ENCODE results near the gene CLEC17A. TPM values are rescaled to one million over a fixed set of nuclear protein-coding genes. Genes with fewer than 3 reads are reported as not detected.
A peak's percentile ranks its signal among the peaks of the same experiment; 100 is the strongest.

CLEC17A gene
- not detected in 2 replicates for total RNA-seq (2016; rRNA removed; fragmentation: Illumina TruSeq; extraction: Trizol)
- not detected in 2 replicates for total RNA-seq (2016; cell fraction: cytosol; rRNA removed; fragmentation: Illumina TruSeq; extraction: Trizol; ENCODE audit: low read depth)
- not detected in 2 replicates for total RNA-seq (2016; cell fraction: insoluble cytoplasmic fraction; rRNA removed; fragmentation: Illumina TruSeq; extraction: Trizol)
- not detected in 2 replicates for total RNA-seq (2016; cell fraction: membrane; rRNA removed; fragmentation: Illumina TruSeq; extraction: Trizol)
- total RNA-seq (2016; cell fraction: nucleus; rRNA removed; fragmentation: Illumina TruSeq; extraction: Trizol): not detected in 2 replicates
- not detected in 2 replicates for polyA plus RNA-seq (2011; rRNA removed)
- polyA plus RNA-seq (2011; cell fraction: cytosol; rRNA removed): not detected in 2 replicates
- not detected in 2 replicates for polyA plus RNA-seq (2011; cell fraction: nucleus; rRNA removed)
- polyA plus RNA-seq (2012): not detected in 2 replicates
- not detected in 2 replicates for polyA plus RNA-seq (2016; cell fraction: cytosol; fragmentation: Illumina TruSeq; extraction: Trizol; ENCODE audit: low read depth)
- not detected in 2 replicates for polyA plus RNA-seq (2016; cell fraction: insoluble cytoplasmic fraction; fragmentation: Illumina TruSeq; extraction: Trizol; ENCODE audit: low read depth)
- not detected in 2 replicates for polyA plus RNA-seq (2016; cell fraction: membrane; fragmentation: Illumina TruSeq; extraction: Trizol; ENCODE audit: low read depth)
- polyA plus RNA-seq (2016; cell fraction: nucleus; fragmentation: Illumina TruSeq; extraction: Trizol; ENCODE audit: insufficient read depth, low read depth): not detected in 2 replicates
- polyA minus RNA-seq (2011; rRNA and poly(A)+ RNA removed; ENCODE audit: low replicate concordance): 0.33 TPM in 1 of 2 replicates, not detected in the other
- polyA minus RNA-seq (2011; cell fraction: cytosol; rRNA and poly(A)+ RNA removed): not detected in 2 replicates
- polyA minus RNA-seq (2011; cell fraction: nucleus; rRNA and poly(A)+ RNA removed): not detected in 2 replicates
- percentile 13 among the genes with signal in this experiment for Bru-seq, nascent RNA
- BruChase-seq, experiment 1, labeled RNA remaining after a 6-hour chase: percentile 12 among the genes with signal in this experiment
- percentile 13 among the genes with signal in this experiment for BruChase-seq, experiment 2, labeled RNA remaining after a 2-hour chase
- long read RNA-seq, experiment 1: 0 reads
- long read RNA-seq, experiment 2: 0 reads

DNA sequence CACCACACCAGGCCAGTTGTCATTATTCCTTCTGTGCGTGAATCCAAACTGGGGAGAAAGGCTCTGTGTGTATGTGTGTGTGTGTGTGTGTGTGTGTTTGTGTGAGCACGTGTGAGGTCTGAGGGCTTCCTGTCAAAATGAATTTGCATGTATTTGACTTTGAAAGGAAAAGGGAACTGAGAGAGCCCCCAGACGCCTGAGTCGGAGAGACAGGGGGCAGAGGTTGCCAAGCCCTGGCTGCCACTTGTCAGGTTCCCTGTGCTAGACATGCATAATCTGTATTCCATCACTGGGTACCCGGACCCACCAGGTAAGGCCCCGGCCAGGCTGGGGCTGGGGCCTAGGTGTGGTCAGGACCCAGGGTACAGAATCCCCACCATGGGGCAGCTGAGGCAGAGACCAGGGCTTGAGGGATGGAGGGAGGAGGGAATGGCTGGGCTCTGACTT lies at the start of gene CLEC17A:
CLEC17A (plus strand) TSS at position 191 of the 447 bp plus-strand sequence; CDS start at position 268, 77 bp downstream.
- Histone ChIP-seq H3K4me2 (ENCODE audit: low read depth, low read length) (no peak within 1 kb of the TSS), H3K4me1 (ENCODE audit: insufficient read depth, low read length) (no peaks in the 10 kb centered on the region), H3K9ac (ENCODE audit: insufficient read depth, low read depth, low read length) (no peak within 1 kb of the TSS), H3K36me3 (replicated peaks in 1 of 2; ENCODE audit: control insufficient read depth in 1 of 2, insufficient read depth in 2 of 2, low read length in 2 of 2) (no peaks in the 10 kb centered on the region), H3K79me2 (ENCODE audit: insufficient read depth, low read length) (no peaks in the 10 kb centered on the region), H3K9me3 (ENCODE audit: low read length) (no peaks in the 10 kb centered on the region), H3K4me3 (replicated peaks in 1 of 3; ENCODE audit: insufficient read depth in 1 of 3, low read depth in 2 of 3, low read length in 3 of 3) (no peak within 1 kb of the TSS), H3K27ac (ENCODE audit: extremely low read length, insufficient read depth, low read length) (no peak within 1 kb of the TSS), H3K27me3 (ENCODE audit: control insufficient read depth in 1 of 2, insufficient read depth in 2 of 2, low read length in 2 of 2) (no peaks in the 10 kb centered on the region), H2AFZ (ENCODE audit: low read length) (no peak within 1 kb of the TSS), H4K20me1 (ENCODE audit: insufficient read depth, low read length) (no peaks in the 10 kb centered on the region)
- intact Hi-C loops (cut with micrococcal nuclease; ENCODE audit: unreplicated experiment) (no loop called here), in situ Hi-C loops (cut with HindIII; ENCODE audit: extremely low pct_ligation_motif_present, low pct_unique_long_range_greater_than_20kb) (no loop called here)
- DNase-seq (ENCODE audit: low spot score) (no peak), FAIRE-seq (no peak), ATAC-seq (no peak)
- TF ChIP-seq ZNF234 (CRISPR knock-in tag; conservative IDR thresholded peaks at IDR 0.05) (no peak), RXRB (CRISPR knock-in tag; IDR thresholded peaks at IDR 0.05; ENCODE audit: borderline replicate concordance) (no peak), MTA1 (CRISPR knock-in tag; IDR thresholded peaks at IDR 0.05; ENCODE audit: borderline replicate concordance) (no peak)
- ChIA-PET POLR2A (no interaction called here), CTCF (ENCODE audit: low intra/inter-chr PET ratio, low total read pairs) (no interaction called here)
- BruUV-seq (replicated peaks): no TSS peak
- WGBS (ENCODE audit: low lambda C conversion rate): 26% methylated on average over 5 of the region's 6 CpGs

DNA sequence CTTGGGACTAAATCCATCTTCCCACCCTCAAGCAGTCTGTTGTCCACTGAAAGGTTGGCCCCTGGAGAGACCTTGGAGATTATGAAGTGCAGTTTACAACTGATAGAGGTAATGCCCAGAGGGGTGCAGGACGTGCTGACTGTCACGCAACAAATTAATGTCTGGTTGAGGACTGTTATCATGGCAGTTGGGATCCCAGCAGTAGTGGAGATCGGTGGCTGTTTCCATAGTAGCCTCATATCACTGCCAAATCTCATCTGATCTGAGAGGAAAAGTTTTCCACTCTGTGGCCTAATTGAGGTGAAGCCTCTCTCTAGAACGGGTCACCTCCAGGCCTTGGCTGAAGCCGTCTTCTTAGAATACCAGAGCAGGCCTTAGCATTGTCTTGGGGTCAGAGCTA lies 49.4 kb upstream of the CLEC17A start:
- ATAC-seq (no peak), DNase-seq (ENCODE audit: low spot score) (no peak), FAIRE-seq (no peak)
- Histone ChIP-seq H3K4me2 (ENCODE audit: low read depth, low read length) (no peak overlapping the region), H3K4me3 (replicated peaks in 1 of 3; ENCODE audit: insufficient read depth in 1 of 3, low read depth in 2 of 3, low read length in 3 of 3) (no peak overlapping the region), H3K27me3 (ENCODE audit: control insufficient read depth in 1 of 2, insufficient read depth in 2 of 2, low read length in 2 of 2) (no peaks in the 10 kb centered on the region; a peak in 1 of 5 replicates), H4K20me1 (ENCODE audit: insufficient read depth, low read length) (peaks cover 3% of the 10 kb centered on the region; the same call in 1 of the 2 replicates), H3K4me1 (ENCODE audit: insufficient read depth, low read length) (peaks cover 48% of the 10 kb centered on the region), H3K79me2 (ENCODE audit: insufficient read depth, low read length) (peaks cover 59% of the 10 kb centered on the region), H3K36me3 (replicated peaks in 1 of 2; ENCODE audit: control insufficient read depth in 1 of 2, insufficient read depth in 2 of 2, low read length in 2 of 2) (peaks cover 2 to 10% of the 10 kb centered on the region in 2 experiments; a peak in 3 of 5 replicates), H2AFZ (ENCODE audit: low read length) (no peak overlapping the region), H3K9ac (ENCODE audit: insufficient read depth, low read depth, low read length) (no peak overlapping the region), H3K9me3 (ENCODE audit: low read length) (no peaks in the 10 kb centered on the region), H3K27ac (ENCODE audit: extremely low read length, insufficient read depth, low read length) (no peak overlapping the region)
- ChIA-PET CTCF (ENCODE audit: low intra/inter-chr PET ratio, low total read pairs) (no interaction called here), POLR2A (interaction anchor here (1.6 to 7.1 kb wide), 2 partner anchors 14 to 15 kb away, joined by 7 to 36 read pairs; partner anchors contain the start of gene DNAJB1)
- WGBS (ENCODE audit: low lambda C conversion rate): 100% methylated on average over 4 of the region's 5 CpGs
- BruUV-seq (replicated peaks): no TSS peak
- intact Hi-C loops (cut with micrococcal nuclease; ENCODE audit: unreplicated experiment): no loop called here
- in situ Hi-C loops (cut with HindIII; ENCODE audit: extremely low pct_ligation_motif_present, low pct_unique_long_range_greater_than_20kb): no loop called here
- TF ChIP-seq NR1H2 (CRISPR knock-in tag; IDR thresholded peaks at IDR 0.05; ENCODE audit: borderline replicate concordance, low read depth) (no peak), ZFP62 (CRISPR knock-in tag; IDR thresholded peaks at IDR 0.05) (no peak), PHB2 (IDR thresholded peaks at IDR 0.05; ENCODE audit: partially characterized antibody) (no peak), ZFX (CRISPR knock-in tag; IDR thresholded peaks at IDR 0.05; ENCODE audit: low read depth) (no peak), ARID2 (CRISPR knock-in tag; IDR thresholded peaks at IDR 0.05; ENCODE audit: borderline replicate concordance) (no peak), LRRFIP1 (CRISPR knock-in tag; conservative IDR thresholded peaks at IDR 0.05) (no peak)
